ENCODE measurements around the gene LCP2.
A peak's percentile ranks its signal among the peaks of the same experiment; 100 is the strongest.

GRCh38 chr5:170306381-170306831 is 8.8 kb upstream of the LCP2 start:
- peak in 1 of 2 donors; percentile 24 for TF ChIP-seq POLR2A (IDR thresholded peaks at IDR 0.05)
- TF ChIP-seq, protein P1, sequence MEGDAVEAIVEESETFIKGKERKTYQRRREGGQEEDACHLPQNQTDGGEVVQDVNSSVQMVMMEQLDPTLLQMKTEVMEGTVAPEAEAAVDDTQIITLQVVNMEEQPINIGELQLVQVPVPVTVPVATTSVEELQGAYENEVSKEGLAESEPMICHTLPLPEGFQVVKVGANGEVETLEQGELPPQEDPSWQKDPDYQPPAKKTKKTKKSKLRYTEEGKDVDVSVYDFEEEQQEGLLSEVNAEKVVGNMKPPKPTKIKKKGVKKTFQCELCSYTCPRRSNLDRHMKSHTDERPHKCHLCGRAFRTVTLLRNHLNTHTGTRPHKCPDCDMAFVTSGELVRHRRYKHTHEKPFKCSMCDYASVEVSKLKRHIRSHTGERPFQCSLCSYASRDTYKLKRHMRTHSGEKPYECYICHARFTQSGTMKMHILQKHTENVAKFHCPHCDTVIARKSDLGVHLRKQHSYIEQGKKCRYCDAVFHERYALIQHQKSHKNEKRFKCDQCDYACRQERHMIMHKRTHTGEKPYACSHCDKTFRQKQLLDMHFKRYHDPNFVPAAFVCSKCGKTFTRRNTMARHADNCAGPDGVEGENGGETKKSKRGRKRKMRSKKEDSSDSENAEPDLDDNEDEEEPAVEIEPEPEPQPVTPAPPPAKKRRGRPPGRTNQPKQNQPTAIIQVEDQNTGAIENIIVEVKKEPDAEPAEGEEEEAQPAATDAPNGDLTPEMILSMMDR (IDR thresholded peaks at IDR 0.05): no peak

All from adrenal gland (tissue), 5 donors.